Measurements from ENCODE around the gene TAPT1.
"Not testable (repeated sequence)": the region's sequence is repeated elsewhere in the genome, so short reads cannot be mapped to it uniquely, and the experiment has no call there.

TAPT1 gene

GRCh38 chr4:16206848-16207247, 19.4 kb downstream of the TAPT1 start:
- Mint-ChIP-seq H3K36me3 (peaks cover 11% of the 10 kb centered on the region), H3K27ac (no peak overlapping the region), H3K9me3 (ENCODE audit: low read depth) (no peaks in the 10 kb centered on the region), H3K4me1 (ENCODE audit: low read depth) (peaks cover 33% of the 10 kb centered on the region), H3K27me3 (no peaks in the 10 kb centered on the region), H3K4me3 (no peak overlapping the region)

DNA sequence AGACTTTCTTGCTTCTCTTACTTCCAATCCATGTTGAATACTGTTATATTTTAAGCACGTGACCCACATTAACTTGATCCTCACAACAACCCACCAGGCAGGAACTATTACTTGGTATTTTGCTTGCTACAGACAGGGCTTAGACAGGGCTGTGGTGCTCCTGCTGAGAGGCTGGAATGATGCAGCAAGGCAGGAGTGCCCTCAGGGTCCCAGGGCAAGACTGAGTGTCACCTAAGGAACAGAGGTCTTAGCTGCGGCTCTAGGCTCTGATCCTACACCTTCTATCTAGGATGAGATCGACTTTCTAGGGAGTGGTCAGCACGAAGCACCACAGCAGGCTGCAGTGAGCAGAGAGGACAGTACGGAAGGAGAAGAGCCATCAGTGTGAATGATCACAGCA, 20.0 kb downstream of the TAPT1 start:
- Mint-ChIP-seq H3K27me3 (no peaks in the 10 kb centered on the region), H3K4me3 (peak overlapping the region; percentile 2), H3K36me3 (peaks cover 11% of the 10 kb centered on the region), H3K4me1 (ENCODE audit: low read depth) (peaks cover 35% of the 10 kb centered on the region), H3K9me3 (ENCODE audit: low read depth) (no peaks in the 10 kb centered on the region), H3K27ac (no peak overlapping the region)

DNA sequence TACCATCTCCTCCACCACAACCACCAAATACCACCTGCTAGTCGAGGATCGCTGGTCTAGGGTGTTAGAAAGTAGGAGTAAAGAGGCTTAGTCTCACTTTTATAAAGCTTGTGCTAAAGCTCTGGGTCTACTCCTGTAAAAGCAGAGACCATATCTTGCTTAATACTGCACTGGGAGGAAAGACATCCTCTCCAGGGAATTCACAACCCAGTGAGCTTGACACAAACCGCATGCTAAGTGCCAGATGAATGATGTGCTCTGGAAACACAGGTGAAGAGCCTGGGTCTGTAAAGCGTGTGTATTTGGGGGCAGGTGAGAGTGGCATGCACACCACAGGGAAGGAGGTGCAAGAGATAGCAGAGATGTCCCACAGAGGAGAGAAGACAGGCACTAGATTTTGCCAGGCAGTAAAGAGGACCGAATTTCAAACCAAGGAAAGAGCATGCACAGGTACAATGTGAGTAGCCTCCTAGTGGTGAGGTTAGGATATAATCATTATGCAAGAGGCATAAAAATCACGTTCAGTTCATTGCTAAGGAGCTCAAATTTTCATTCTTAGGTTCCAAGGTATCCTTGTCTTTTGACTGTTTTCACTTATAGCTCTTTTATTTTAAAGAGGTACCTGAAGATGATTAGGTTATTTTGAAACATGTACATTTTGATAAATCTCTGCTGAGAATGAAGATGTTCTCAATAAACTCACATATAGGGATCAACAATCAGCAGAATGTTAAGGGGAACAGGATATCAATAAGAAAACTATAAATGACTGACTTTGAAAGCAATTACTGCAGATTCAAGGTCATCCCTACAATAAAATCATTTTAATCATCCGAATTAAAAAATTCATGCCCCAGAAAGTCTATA, 20.7 kb downstream of the TAPT1 start:
- no peaks in the 10 kb centered on the region for H3K9me3 Mint-ChIP-seq (ENCODE audit: low read depth)
- H3K36me3 Mint-ChIP-seq = peaks cover 9% of the 10 kb centered on the region
- H3K27me3 Mint-ChIP-seq = no peaks in the 10 kb centered on the region
- H3K4me3 Mint-ChIP-seq = no peak overlapping the region
- H3K4me1 Mint-ChIP-seq (ENCODE audit: low read depth) = peaks cover 35% of the 10 kb centered on the region
- peak overlapping the region; percentile 58 for H3K27ac Mint-ChIP-seq

- Mint-ChIP-seq H3K9me3 (ENCODE audit: low read depth) (no peaks in the 10 kb centered on the region), H3K27me3 (no peaks in the 10 kb centered on the region), H3K4me3 (no peak overlapping the region), H3K4me1 (ENCODE audit: low read depth) (peaks cover 39% of the 10 kb centered on the region), H3K36me3 (peaks cover 7% of the 10 kb centered on the region), H3K27ac (no peak overlapping the region)
Observed at GRCh38 chr4:16204505-16204904, 21.8 kb downstream of the TAPT1 start.

DNA sequence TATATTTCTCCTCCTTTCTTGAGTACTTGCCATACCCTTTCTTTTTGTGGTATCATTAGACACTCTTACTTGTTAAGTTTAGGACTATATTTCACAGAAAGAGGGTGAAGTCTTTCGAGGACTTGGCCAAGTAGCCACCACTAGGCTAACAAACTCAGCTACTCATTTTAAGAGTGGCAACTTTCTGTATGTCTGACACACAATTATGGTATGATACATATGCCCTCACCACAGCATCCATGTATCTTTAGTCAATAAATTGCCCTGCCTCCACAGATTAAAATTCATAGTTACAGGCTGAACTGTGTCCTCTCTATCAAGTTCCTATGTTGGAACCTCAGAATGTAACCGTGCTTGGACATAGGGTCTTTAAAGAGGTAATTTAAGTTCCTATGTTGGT, 23.2 kb downstream of the TAPT1 start:
- Mint-ChIP-seq H3K27ac (no peak overlapping the region), H3K27me3 (no peaks in the 10 kb centered on the region), H3K4me3 (no peak overlapping the region), H3K9me3 (ENCODE audit: low read depth) (no peaks in the 10 kb centered on the region), H3K4me1 (ENCODE audit: low read depth) (peaks cover 40% of the 10 kb centered on the region), H3K36me3 (peaks cover 3% of the 10 kb centered on the region)

- no peak overlapping the region for H3K27ac Mint-ChIP-seq
- H3K9me3 Mint-ChIP-seq (ENCODE audit: low read depth) = no peaks in the 10 kb centered on the region
- peaks cover 3% of the 10 kb centered on the region for H3K36me3 Mint-ChIP-seq
- peaks cover 40% of the 10 kb centered on the region for H3K4me1 Mint-ChIP-seq (ENCODE audit: low read depth)
- H3K27me3 Mint-ChIP-seq = no peaks in the 10 kb centered on the region
- no peak overlapping the region for H3K4me3 Mint-ChIP-seq
Observed at GRCh38 chr4:16202598-16202997, 23.7 kb downstream of the TAPT1 start.

GRCh38 chr4:16199093-16199492, 27.2 kb downstream of the TAPT1 start:
- H3K27me3 Mint-ChIP-seq = no peaks in the 10 kb centered on the region
- no peaks in the 10 kb centered on the region for H3K9me3 Mint-ChIP-seq (ENCODE audit: low read depth)
- H3K27ac Mint-ChIP-seq = no peak overlapping the region
- H3K4me1 Mint-ChIP-seq (ENCODE audit: low read depth) = peaks cover 33% of the 10 kb centered on the region
- H3K4me3 Mint-ChIP-seq = no peak overlapping the region
- H3K36me3 Mint-ChIP-seq = peaks cover 3% of the 10 kb centered on the region

DNA sequence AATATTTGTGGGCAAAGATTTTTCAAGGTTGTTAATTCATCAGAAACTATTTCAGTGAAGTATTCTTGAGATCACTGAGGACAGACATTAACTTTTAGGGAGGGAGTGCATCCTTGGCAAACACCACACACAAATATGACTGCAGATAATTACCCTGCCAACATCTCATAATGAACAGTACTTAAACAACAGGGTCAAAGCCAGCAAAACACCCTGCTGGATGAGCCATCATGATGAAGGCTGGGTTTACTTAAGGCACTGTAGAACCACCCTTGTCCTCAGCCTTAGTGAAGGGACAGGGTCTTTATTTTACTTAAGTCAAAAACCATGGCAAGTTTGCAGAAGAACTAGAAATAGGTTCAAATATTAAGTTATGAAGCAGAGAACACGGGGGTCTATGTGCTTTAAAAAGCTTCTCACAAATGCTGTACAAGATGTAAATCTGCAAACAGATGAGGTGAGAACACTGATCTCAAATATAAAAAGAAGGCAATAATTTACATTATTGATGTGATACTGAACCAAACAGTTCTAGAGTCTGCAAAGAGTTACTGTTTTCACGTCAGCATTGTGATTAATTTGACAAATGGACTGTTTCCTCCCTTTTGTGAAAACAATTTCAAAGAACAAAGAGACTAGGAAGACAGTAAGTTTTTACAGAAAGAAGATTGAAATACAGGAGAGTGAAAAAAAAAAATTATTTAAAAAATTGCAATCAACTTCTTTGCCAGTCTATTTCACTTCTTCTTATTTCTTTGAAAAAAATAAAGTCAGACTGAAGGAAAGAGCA, 28.2 kb downstream of the TAPT1 start:
- Mint-ChIP-seq H3K27me3 (no peaks in the 10 kb centered on the region), H3K4me1 (ENCODE audit: low read depth) (peaks cover 35% of the 10 kb centered on the region), H3K36me3 (peaks cover 8% of the 10 kb centered on the region), H3K9me3 (ENCODE audit: low read depth) (no peaks in the 10 kb centered on the region), H3K4me3 (no peak overlapping the region), H3K27ac (no peak overlapping the region)

DNA sequence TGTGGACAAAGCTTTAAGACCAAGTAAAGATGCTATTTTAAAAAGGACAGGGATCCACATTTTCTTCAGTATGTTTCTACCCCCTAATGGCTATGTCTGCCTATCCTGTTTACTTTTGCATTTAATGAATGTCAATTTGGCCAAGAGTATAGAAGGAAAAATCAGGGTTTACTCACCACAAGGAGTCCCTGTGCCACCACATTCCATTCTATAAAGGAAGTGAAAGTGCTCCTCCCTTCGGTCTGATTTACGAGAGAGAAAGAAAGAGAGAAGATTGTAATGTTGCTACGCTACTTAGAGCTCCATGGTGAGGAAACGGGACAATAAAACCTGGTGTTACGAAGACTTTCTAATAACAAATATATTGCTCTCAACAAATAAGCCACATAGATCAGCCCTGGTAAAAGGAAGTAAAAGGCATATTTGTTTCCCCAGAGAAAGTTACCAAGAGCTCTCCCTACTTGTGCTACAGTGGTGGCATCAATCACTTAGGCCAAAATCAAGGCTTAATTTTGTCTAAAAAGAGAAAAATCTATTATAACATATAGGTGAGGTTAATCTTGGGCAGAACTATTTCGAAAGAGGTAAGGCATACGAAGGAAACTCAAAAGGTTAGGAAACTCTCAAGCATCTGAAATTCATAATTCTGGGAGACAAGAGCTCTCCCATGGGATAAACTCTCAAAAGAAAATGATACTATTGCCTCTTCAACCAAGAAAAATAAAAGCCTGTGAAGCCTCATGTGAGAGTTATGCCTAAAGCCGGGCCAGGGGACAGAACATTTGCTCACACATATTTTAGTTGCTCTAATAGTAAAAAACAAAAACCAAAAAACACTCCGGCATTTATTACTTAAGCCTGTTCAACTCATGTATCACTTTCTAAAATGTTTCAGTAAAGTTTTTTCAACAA, 29.5 kb downstream of the TAPT1 start:
- H3K4me1 Mint-ChIP-seq (ENCODE audit: low read depth) = peaks cover 36% of the 10 kb centered on the region
- no peak overlapping the region for H3K4me3 Mint-ChIP-seq
- no peaks in the 10 kb centered on the region for H3K9me3 Mint-ChIP-seq (ENCODE audit: low read depth)
- no peak overlapping the region for H3K27ac Mint-ChIP-seq
- H3K27me3 Mint-ChIP-seq = no peaks in the 10 kb centered on the region
- peaks cover 12% of the 10 kb centered on the region for H3K36me3 Mint-ChIP-seq

GRCh38 chr4:16195209-16195608, 31.1 kb downstream of the TAPT1 start:
- H3K27me3 Mint-ChIP-seq = no peaks in the 10 kb centered on the region
- H3K36me3 Mint-ChIP-seq = peaks cover 12% of the 10 kb centered on the region
- no peak overlapping the region for H3K4me3 Mint-ChIP-seq
- peak overlapping the region; percentile 4 for H3K27ac Mint-ChIP-seq
- H3K9me3 Mint-ChIP-seq (ENCODE audit: low read depth) = no peaks in the 10 kb centered on the region
- H3K4me1 Mint-ChIP-seq (ENCODE audit: low read depth) = peaks cover 35% of the 10 kb centered on the region

- not testable (repeated sequence) for H3K27me3 Mint-ChIP-seq; H3K4me3 Mint-ChIP-seq; H3K27ac Mint-ChIP-seq; H3K9me3 Mint-ChIP-seq (ENCODE audit: low read depth)
- Mint-ChIP-seq H3K36me3 (peaks cover 12% of the 10 kb centered on the region), H3K4me1 (ENCODE audit: low read depth) (peaks cover 33% of the 10 kb centered on the region)
Observed at GRCh38 chr4:16194798-16195197, 31.5 kb downstream of the TAPT1 start.

- Mint-ChIP-seq H3K27ac (no peak overlapping the region), H3K9me3 (ENCODE audit: low read depth) (no peaks in the 10 kb centered on the region), H3K4me1 (ENCODE audit: low read depth) (peaks cover 31% of the 10 kb centered on the region), H3K27me3 (no peaks in the 10 kb centered on the region), H3K36me3 (peaks cover 14% of the 10 kb centered on the region), H3K4me3 (no peak overlapping the region)
Observed at GRCh38 chr4:16194214-16194613, 32.1 kb downstream of the TAPT1 start.

GRCh38 chr4:16192631-16193518, 33.4 kb downstream of the TAPT1 start:
- Mint-ChIP-seq H3K4me3 (no peak overlapping the region), H3K27ac (no peak overlapping the region), H3K36me3 (peaks cover 15% of the 10 kb centered on the region), H3K27me3 (no peaks in the 10 kb centered on the region), H3K4me1 (ENCODE audit: low read depth) (peaks cover 25% of the 10 kb centered on the region), H3K9me3 (ENCODE audit: low read depth) (no peaks in the 10 kb centered on the region)

- no peak overlapping the region for H3K27ac Mint-ChIP-seq
- no peaks in the 10 kb centered on the region for H3K9me3 Mint-ChIP-seq (ENCODE audit: low read depth)
- H3K36me3 Mint-ChIP-seq = peaks cover 15% of the 10 kb centered on the region
- peaks cover 19% of the 10 kb centered on the region for H3K4me1 Mint-ChIP-seq (ENCODE audit: low read depth)
- H3K27me3 Mint-ChIP-seq = no peaks in the 10 kb centered on the region
- H3K4me3 Mint-ChIP-seq = no peak overlapping the region
Observed at GRCh38 chr4:16192057-16192456, 34.2 kb downstream of the TAPT1 start.

Data from activated naive CD8-positive, alpha-beta T cell (primary cell).